CD4-positive, CD25-positive, alpha-beta regulatory T cell (primary cell): ENCODE data around the gene DHX34. TPM values are rescaled to one million over a fixed set of nuclear protein-coding genes. Genes with fewer than 3 reads are reported as not detected.
"Not testable (repeated sequence)": the region's sequence is repeated elsewhere in the genome, so short reads cannot be mapped to it uniquely, and the experiment has no call there.

Experiments used
- ATAC-seq, 2 donors: fragments of 150-1000 bp; cut with Tn5 transposase; one replicate each; pipeline ENCODE4 v1.10.0; 2021; ENCODE audit warnings: low read depth in 2 of 2, moderate number of reproducible peaks in 2 of 2, moderate library complexity in 1 of 2
- DNase-seq, 3 donors: peaks; one replicate each; pipeline versions ENCODE4 v3.0.0 to v3.0.0-alpha.2; 2012 to 2022; ENCODE audit warnings: mixed read lengths in 1 of 3
- H3K27ac ChIP-seq: one replicate; pipeline ENCODE4 v1.7.0; 2013; ENCODE audit warnings: mild to moderate bottlenecking, low read length; ENCODE audit not compliant: insufficient read depth, poor library complexity, severe bottlenecking
- H3K27me3 ChIP-seq: one replicate; pipeline ENCODE4 v1.7.0; 2013; ENCODE audit warnings: low read length; ENCODE audit not compliant: control insufficient read depth, insufficient read depth
- H3K36me3 ChIP-seq: one replicate; pipeline ENCODE4 v1.7.0; 2013; ENCODE audit warnings: mild to moderate bottlenecking, low read length, moderate library complexity; ENCODE audit not compliant: control insufficient read depth, insufficient read depth
- H3K4me1 ChIP-seq: 2 replicates; pipeline ENCODE4 v1.7.0; 2013; ENCODE audit warnings: mild to moderate bottlenecking, low read length; ENCODE audit not compliant: insufficient read depth, control insufficient read depth, poor library complexity, severe bottlenecking
- H3K4me3 ChIP-seq: one replicate; pipeline ENCODE4 v1.7.0; 2013; ENCODE audit warnings: low read depth, mild to moderate bottlenecking, low read length, moderate library complexity
- H3K9me3 ChIP-seq, 2 experiments: 1 replicate in 1 of 2; 2 replicates in 1 of 2; pipeline ENCODE4 v1.7.0; 2013; ENCODE audit warnings: low read length in 2 of 2, mild to moderate bottlenecking in 1 of 2, moderate library complexity in 1 of 2; ENCODE audit not compliant: control insufficient read depth in 2 of 2
- H3K27ac Mint-ChIP-seq, 3 donors: one replicate each; pipeline ENCODE4 v1.8.0; 2020 to 2022; ENCODE audit warnings: mild to moderate bottlenecking in 3 of 3, mixed read lengths in 3 of 3, moderate library complexity in 2 of 3
- H3K27me3 Mint-ChIP-seq: one replicate; pipeline ENCODE4 v1.8.0; 2022; ENCODE audit warnings: mild to moderate bottlenecking, mixed read lengths
- H3K36me3 Mint-ChIP-seq: one replicate; pipeline ENCODE4 v1.8.0; 2020; ENCODE audit warnings: mixed read lengths
- H3K4me1 Mint-ChIP-seq, 4 donors: one replicate each; pipeline ENCODE4 v1.8.0; 2020 to 2022; ENCODE audit warnings: mixed read lengths in 4 of 4, mild to moderate bottlenecking in 1 of 4
- H3K4me3 Mint-ChIP-seq, 4 donors: one replicate each; pipeline ENCODE4 v1.8.0; 2020 to 2022; ENCODE audit warnings: mild to moderate bottlenecking in 4 of 4, mixed read lengths in 4 of 4, moderate library complexity in 3 of 4
- H3K9me3 Mint-ChIP-seq, 7 donors: one replicate each; pipeline ENCODE4 v1.8.0; 2020 to 2022; ENCODE audit warnings: mixed read lengths in 7 of 7, mild to moderate bottlenecking in 3 of 7, moderate library complexity in 2 of 7
- polyA plus RNA-seq, 4 donors: library from polyadenylated mRNA; unstranded; fragments of 300-500 nt; fragmentation: Illumina TruSeq; gene quantifications; one replicate each; pipeline ENCODE4 v1.2.3, GENCODE V29; 2021
- total RNA-seq: library from RNA; stranded (reverse); gene quantifications from one replicate; pipeline ENCODE4 v1.2.3, GENCODE V29; 2022

DHX34 gene
- total and polyA plus RNA-seq, 5 donors from 2014 or later = 2.3 to 11.7 (median 3.8) TPM

DNA sequence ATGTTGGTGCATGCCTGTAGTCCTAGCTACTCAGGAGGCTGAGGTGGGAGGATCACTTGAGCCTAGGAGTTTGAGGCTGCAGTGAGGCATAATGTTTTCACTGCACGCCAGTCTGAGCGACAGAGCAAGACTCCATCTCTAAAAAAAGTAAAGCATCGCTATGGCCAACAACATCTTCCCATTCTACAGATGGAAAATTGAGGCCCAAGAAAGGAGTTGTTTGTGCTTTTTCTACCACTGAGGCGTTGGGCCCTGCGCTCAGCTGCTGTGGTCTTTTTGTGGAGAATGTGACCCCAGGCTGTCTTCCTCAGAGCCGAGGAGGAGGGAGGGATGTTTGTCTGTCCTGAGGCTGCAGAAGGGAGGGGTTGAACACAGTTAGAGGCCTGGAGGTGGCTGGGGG lies 17.6 kb upstream of the DHX34 start:
- Histone ChIP-seq H3K27ac (no peak overlapping the region), H3K4me1 (peaks cover 13% of the 10 kb centered on the region), H3K4me3 (no peak overlapping the region), H3K27me3 (no peaks in the 10 kb centered on the region), H3K36me3 (no peaks in the 10 kb centered on the region), H3K9me3 (no peaks in the 10 kb centered on the region)
- H3K9me3 Mint-ChIP-seq = peaks cover 0 to 3% (median 0%) of the 10 kb centered on the region in 7 donors
- no peak overlapping the region for H3K27ac Mint-ChIP-seq
- H3K36me3 Mint-ChIP-seq = no peaks in the 10 kb centered on the region
- DNase-seq (no peak), ATAC-seq (no peak)
- no peak overlapping the region for H3K4me3 Mint-ChIP-seq
- peaks cover 0 to 15% (median 8%) of the 10 kb centered on the region in 4 donors for H3K4me1 Mint-ChIP-seq
- H3K27me3 Mint-ChIP-seq = peaks cover 13% of the 10 kb centered on the region

DNA sequence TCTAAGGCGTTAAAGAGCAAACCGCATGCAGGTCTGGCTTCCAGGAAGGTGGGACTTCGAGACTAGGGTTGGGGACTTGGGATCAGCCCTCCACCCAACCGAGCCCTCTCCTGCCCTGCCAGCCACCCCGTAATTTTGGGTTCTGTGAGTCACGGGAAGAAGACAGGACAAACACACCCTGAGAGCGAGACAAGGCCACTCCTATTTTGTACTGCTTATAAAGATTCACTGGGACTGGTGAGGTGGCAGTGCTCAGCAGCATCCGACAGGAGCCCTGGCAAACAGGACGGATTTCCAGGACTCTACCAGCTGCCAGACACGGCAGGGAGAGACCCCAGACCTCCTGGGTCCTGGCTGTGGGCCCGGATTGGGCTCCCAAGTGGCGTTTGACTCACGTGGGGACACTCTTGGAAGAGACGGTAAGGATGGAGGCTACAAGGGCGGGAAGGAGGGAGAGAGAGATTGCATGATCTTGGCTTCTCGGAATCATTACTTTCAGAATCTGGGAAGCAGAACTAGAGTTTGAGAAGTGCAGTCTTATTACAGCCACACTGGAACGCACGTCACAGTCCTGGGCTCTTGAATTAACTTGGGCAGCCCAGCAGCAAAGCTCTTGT lies 17.1 kb upstream of the DHX34 start, which contains the start of gene C5AR2:
Gene C5AR2, plus strand, starts transcription at position 245 of the 617 bp plus-strand sequence. CDS start 8,625 bp downstream, outside the sequence.
- Mint-ChIP-seq H3K4me3 (peak within 1 kb of the TSS in 1 of 4 donors; percentile 53), H3K27ac (peak within 1 kb of the TSS in 1 of 3 donors; percentile 20), H3K27me3 (peaks cover 13% of the 10 kb centered on the region), H3K4me1 (peaks cover 0 to 19% (median 12%) of the 10 kb centered on the region in 4 donors), H3K9me3 (peaks cover 0 to 3% (median 0%) of the 10 kb centered on the region in 7 donors), H3K36me3 (no peaks in the 10 kb centered on the region)
- no peaks in the 10 kb centered on the region for H3K36me3 ChIP-seq
- DNase-seq (no peak), ATAC-seq (no peak)
- no peaks in the 10 kb centered on the region for H3K27me3 ChIP-seq
- H3K27ac ChIP-seq = no peak within 1 kb of the TSS
- no peaks in the 10 kb centered on the region for H3K9me3 ChIP-seq
- H3K4me3 ChIP-seq = no peak within 1 kb of the TSS
- peaks cover 17% of the 10 kb centered on the region for H3K4me1 ChIP-seq

DNA sequence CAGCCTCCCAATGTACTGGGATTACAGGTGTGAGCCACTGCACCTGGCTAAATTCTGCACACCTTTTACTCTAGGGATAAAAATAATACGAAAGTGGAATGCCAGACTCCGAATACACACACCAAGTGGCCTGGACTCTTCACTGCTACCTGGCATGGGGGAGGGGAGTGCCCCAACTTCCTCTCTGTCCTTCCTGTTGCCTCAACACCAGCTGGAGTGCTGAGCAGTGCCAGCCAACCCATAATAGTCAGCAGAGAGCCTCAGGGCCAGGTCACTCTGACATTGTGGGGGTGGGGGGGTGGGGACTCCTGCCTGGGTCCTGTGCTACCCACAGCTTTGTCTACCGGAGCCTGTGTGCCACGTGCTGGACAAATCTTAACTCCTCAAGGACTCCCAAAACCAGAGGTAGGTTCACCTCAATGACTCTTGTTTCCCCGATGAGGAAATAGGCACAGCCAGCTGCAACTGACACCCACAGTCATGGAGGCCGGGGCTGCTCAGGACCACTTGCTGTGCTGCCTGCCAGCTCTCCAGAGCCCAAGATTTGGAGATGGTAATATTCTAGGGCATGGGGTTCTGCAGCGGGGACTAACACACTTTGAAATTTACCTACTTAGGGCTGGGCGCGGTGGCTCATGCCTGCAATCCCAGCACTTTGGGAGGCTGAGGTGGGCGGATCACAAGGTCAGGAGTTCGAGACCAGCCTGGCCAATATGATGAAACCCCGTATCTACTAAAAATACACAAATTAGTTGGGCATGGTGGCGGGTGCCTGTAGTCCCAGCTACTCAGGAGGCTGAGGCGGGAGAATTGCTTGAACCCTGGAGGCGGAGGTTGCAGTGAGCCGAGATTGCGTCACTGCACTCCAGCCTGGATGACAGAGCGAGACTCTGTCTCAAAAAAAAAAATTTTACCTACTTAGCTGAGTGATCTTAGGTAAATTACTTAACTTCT lies 12.1 kb upstream of the DHX34 start:
- H3K9me3 Mint-ChIP-seq, H3K27ac ChIP-seq, H3K27me3 ChIP-seq, H3K36me3 ChIP-seq, H3K9me3 ChIP-seq, H3K36me3 Mint-ChIP-seq: not testable (repeated sequence)
- peaks cover 20% of the 10 kb centered on the region for H3K4me1 ChIP-seq
- Mint-ChIP-seq H3K27ac (peak overlapping the region; percentile 83 to 94 (median 89)), H3K27me3 (peaks cover 12% of the 10 kb centered on the region), H3K4me1 (peaks cover 0 to 27% (median 12%) of the 10 kb centered on the region in 4 donors), H3K4me3 (peak overlapping the region; percentile 32 to 89 (median 76))
- DNase-seq (peak in 2 of 3 donors; percentile 22 to 85), ATAC-seq (peak; percentile 52 to 77)
- H3K4me3 ChIP-seq = peak overlapping the region; percentile 26

DNA sequence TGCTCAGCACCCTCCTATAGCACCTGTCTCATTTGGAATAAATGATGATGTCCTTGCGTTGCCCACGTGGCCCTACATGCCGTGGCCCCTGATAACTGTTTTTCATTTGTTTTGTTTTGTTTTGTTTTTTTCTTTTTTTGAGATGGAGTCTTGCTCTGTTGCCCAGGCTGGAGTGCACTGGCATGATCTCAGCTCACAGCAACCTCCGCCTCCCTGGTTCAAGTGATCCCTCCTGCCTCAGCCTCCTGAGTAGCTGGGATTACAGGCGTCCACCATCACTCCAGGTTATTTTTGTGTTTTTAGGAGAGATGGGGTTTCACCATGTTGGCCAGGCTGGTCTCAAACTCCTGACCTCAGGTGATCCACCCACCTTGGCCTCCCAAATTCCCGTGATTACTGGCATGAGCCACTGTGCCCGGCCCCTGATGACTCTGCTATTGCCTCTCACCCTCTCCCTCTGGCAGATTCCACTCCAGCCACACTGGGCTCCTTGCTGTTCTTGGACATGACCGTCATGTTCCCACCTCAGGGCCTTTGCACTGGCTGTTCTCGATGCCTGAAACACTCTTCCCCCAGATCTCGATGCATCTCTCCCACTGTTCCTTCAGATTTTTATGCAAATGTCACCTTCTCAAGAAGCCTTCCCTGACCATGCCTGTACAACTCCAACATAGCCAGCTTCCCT lies 9.8 kb upstream of the DHX34 start:
- no peak overlapping the region for H3K4me3 ChIP-seq
- no peaks in the 10 kb centered on the region for H3K9me3 ChIP-seq
- peaks cover 13% of the 10 kb centered on the region for H3K36me3 Mint-ChIP-seq
- peaks cover 20% of the 10 kb centered on the region for H3K4me1 ChIP-seq
- H3K9me3 Mint-ChIP-seq = peaks cover 0 to 1% (median 0%) of the 10 kb centered on the region in 7 donors
- no peak overlapping the region for H3K27ac Mint-ChIP-seq
- no peaks in the 10 kb centered on the region for H3K36me3 ChIP-seq
- H3K4me3 Mint-ChIP-seq = peak overlapping the region in 2 of 4 donors; percentile 16 to 61
- H3K27me3 Mint-ChIP-seq = peaks cover 5% of the 10 kb centered on the region
- H3K4me1 Mint-ChIP-seq = peaks cover 0 to 27% (median 12%) of the 10 kb centered on the region in 4 donors
- H3K27me3 ChIP-seq = no peaks in the 10 kb centered on the region
- DNase-seq (no peak), ATAC-seq (no peak)
- H3K27ac ChIP-seq = no peak overlapping the region

DNA sequence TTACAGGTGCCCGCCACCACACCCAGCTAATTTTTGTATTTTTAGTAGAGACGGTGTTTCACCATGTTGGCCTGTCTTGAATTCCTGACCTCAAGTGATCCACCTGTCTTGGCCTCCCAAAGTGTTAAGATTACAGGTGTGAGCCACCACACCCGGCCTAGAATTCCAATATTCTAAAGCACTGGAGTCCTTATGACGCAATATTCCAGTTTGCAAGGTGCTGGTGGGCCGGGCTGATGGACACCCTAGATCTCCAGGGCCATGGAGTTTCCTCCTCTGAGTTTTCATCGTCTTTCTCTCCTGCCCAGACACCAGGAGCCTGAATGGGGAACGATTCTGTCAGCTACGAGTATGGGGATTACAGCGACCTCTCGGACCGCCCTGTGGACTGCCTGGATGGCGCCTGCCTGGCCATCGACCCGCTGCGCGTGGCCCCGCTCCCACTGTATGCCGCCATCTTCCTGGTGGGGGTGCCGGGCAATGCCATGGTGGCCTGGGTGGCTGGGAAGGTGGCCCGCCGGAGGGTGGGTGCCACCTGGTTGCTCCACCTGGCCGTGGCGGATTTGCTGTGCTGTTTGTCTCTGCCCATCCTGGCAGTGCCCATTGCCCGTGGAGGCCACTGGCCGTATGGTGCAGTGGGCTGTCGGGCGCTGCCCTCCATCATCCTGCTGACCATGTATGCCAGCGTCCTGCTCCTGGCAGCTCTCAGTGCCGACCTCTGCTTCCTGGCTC lies 8.5 kb upstream of the DHX34 start:
- H3K36me3 ChIP-seq = no peaks in the 10 kb centered on the region
- H3K36me3 Mint-ChIP-seq = peaks cover 13% of the 10 kb centered on the region
- ATAC-seq (no peak), DNase-seq (no peak)
- no peaks in the 10 kb centered on the region for H3K27me3 ChIP-seq
- H3K4me3 ChIP-seq = no peak overlapping the region
- H3K4me1 Mint-ChIP-seq = peaks cover 0 to 21% (median 9%) of the 10 kb centered on the region in 4 donors
- H3K27ac ChIP-seq = no peak overlapping the region
- H3K27ac Mint-ChIP-seq = no peak overlapping the region
- H3K27me3 Mint-ChIP-seq = peaks cover 5% of the 10 kb centered on the region
- peaks cover 15% of the 10 kb centered on the region for H3K4me1 ChIP-seq
- H3K9me3 Mint-ChIP-seq = peaks cover 0 to 1% (median 0%) of the 10 kb centered on the region in 7 donors
- H3K4me3 Mint-ChIP-seq = no peak overlapping the region
- no peaks in the 10 kb centered on the region for H3K9me3 ChIP-seq

DNA sequence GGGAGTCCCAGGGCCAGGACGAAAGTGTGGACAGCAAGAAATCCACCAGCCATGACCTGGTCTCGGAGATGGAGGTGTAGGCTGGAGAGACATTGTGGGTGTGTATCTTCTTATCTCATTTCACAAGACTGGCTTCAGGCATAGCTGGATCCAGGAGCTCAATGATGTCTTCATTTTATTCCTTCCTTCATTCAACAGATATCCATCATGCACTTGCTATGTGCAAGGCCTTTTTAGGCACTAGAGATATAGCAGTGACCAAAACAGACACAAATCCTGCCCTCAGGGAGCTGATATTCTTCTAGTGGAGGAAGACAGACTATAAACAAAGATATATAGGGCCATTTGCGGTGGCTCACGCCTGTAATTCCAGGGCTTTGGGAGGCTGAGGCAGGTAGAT lies 7.4 kb upstream of the DHX34 start:
- ATAC-seq = no peak
- peaks cover 0 to 10% (median under 1%) of the 10 kb centered on the region in 4 donors for H3K4me1 Mint-ChIP-seq
- Histone ChIP-seq H3K9me3 (no peaks in the 10 kb centered on the region), H3K27me3 (no peaks in the 10 kb centered on the region), H3K27ac (no peak overlapping the region), H3K4me3 (no peak overlapping the region), H3K4me1 (peaks cover 4% of the 10 kb centered on the region), H3K36me3 (no peaks in the 10 kb centered on the region)
- peaks cover 13% of the 10 kb centered on the region for H3K36me3 Mint-ChIP-seq
- no peak overlapping the region for H3K27ac Mint-ChIP-seq
- peaks cover 5% of the 10 kb centered on the region for H3K27me3 Mint-ChIP-seq
- no peak overlapping the region for H3K4me3 Mint-ChIP-seq
- no peaks in the 10 kb centered on the region for H3K9me3 Mint-ChIP-seq
- DNase-seq = no peak
